GM11168 (cell line): ENCODE results near the gene EVPL.
"Not testable (repeated sequence)": the region's sequence is repeated elsewhere in the genome, so short reads cannot be mapped to it uniquely, and the experiment has no call there.

Source experiments
- in situ Hi-C: fragments of 300-500 bp; cut with MboI; formaldehyde crosslinking; loops from one replicate; pipeline ENCODE4 v1.12.0; 2022; ENCODE audit warnings: low sequenced_read_pairs; ENCODE audit not compliant: unreplicated experiment

EVPL gene

DNA sequence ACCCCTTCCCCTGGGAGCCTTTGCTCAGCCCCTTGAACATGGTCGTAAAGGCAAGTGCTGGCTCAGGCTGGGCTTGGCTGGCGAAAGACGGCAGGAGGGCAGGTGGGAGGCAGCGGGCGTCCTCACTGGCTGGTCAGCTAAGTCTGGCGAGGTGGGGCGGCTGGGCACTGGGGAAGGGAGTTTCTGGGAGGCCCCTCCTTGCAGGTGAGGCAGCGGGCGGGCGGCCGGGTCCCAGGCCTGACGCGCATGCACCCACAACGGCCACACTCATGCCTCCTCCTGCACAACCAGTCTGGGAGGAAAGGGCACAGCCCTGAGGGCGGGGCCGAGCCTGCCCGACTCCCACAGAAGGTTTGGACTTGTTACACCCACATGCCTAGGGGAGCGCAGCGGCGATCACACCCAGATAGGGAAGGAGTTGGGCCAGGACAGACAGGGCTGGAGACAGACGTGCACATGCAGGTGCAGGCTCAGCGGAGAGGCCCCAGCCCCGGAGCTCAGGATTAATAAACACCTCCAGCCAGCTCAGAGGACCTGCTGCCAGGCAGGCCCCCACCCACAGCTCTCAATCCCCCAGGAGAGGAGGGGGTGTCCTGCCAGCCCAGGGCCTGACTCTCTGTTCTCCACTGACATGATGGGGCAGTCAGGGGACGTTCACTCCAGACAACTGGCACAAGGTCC, at the start of gene EVPL:
Gene EVPL (minus strand): TSS at position 148 of the 681 bp plus-strand sequence. CDS start 108 bp downstream, at position 40.
- in situ Hi-C loops: no loop called here

DNA sequence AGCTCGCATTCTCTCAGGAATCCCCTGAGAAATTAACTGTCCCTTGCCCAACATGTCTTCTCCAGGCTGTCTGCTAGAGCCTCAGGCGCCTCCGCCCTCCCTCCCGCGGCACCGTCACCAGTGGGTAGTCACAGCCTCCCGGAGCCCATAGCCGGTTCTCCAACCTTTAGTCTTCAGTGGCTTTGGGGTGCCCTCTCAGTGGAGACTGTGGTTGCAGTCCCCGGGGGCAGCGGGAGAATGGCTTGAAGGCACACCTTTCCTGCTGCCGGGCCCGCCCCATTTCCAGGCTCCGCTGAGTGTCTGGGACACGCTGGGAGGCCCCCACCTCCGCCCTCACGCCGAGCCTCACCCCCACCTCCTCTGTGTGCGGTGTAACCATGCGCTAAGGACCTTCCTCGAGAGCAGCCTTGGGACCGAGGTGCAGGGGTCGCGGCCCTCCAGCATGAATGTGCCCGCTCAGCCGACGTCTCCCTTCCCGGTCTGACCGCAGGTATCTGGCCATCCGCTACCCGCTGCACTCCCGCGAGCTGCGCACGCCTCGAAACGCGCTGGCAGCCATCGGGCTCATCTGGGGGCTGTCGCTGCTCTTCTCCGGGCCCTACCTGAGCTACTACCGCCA, 49.1 kb upstream of the EVPL start:
- in situ Hi-C loops: no loop called here

DNA sequence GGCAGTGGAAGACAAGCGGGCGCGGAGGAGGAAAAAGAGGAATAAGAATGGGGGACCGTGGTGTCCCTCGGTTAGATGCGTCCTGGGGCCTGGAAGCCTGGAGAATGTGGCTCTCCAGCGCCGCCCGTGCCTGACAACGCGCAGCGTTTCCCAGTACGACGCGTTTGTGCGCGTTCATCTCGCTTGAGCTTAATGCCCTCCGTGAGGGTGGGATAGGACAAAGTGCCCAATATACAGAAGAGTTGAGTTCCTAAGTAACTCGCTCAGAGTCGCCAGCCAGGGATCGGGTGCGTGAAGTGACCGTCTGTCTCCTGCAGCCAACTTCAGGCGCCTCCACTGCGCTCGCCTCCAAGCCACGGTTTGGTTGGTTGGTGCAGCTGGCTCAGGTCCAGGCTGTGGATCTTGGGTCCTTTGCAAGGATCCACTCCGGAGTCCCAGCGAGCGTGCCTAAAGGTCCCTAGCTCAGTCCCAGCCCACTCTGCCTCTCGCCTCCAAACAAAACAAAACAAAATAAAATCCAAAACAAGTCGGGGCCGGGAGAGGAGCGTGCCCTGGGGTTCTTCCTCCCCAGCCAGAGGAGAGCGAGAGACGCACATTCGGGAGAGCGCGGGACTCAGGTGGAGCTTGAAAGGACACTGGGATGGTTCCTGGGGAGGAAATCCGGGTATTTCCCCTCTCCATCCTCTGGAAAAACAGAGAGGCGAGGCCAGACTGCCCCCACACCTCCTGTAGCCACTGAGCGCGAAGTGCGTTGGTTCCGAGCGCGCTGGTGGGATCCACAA, 48.4 kb upstream of the EVPL start:
- in situ Hi-C loops: no loop called here

DNA sequence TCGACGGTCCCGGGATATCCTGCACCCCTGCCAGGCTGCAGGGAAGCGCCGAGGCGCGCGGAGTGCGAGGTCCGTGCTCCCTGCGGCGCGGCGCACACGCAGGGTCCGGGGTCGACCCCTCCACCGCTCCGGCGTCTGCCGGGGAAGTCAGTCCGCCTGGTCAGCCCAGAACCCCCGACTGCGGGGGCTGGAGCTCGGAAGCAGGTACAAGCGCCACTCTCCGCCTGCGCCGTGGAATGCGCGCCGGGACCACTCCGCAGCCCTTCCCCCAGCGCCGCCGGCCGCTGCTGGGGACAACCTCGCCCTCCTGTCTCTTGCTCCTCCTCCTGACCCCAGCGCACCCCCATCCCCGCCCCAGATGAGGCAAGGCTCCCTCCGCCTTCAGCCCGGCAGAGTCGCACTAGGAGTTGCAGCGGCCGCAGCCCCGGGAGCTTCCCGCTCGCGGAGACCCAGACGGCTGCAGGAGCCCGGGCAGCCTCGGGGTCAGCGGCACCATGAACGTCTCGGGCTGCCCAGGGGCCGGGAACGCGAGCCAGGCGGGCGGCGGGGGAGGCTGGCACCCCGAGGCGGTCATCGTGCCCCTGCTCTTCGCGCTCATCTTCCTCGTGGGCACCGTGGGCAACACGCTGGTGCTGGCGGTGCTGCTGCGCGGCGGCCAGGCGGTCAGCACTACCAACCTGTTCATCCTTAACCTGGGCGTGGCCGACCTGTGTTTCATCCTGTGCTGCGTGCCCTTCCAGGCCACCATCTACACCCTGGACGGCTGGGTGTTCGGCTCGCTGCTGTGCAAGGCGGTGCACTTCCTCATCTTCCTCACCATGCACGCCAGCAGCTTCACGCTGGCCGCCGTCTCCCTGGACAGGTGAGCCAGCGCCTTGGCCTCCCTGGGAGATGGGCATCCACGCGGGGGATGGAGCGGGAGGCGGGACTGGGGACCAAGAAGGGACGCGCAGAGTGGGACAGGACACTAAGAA, 47.6 kb upstream of the EVPL start, which contains the start of gene GALR2:
Gene GALR2 (plus strand): TSS at position 392 of the 974 bp plus-strand sequence. CDS start 103 bp downstream, at position 495.
- in situ Hi-C loops: no loop called here

DNA sequence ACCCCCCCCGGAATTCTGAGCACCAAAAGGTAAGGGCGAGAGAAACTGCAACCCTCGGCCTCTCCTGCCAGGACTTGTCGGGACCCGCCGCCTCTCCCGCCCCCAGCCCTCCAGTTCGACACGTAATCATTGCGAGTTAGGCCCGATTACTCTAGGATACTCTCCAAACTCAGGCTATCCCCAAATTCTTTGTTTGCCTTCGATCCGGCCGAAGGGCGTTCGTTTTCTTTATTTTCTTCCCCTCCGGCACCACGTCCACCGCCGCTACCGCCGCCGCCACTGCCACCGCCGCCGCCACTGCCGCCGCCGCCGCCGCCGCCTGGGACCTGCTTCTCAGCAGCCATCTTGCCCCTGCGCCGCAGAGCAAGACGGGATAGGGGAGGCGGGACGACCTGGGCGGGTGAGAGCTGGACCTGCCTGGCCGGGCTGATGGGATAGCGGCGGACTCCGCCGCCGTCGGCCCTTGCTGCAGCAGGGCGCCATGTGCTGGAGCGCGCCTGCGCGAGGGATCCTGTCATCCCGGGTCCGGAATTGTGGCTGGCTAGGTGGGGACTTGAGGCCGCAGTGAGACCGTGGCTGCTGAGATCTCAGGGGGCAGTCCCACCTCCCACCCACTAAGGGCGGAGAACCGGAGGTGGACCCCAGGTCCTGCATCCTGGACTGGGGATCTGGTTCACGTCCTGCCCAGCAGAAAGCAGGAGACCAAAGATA, 45.2 kb upstream of the EVPL start, which contains the start of gene SRP68:
Gene SRP68 (minus strand): TSS at position 370 of the 711 bp plus-strand sequence. CDS start 26 bp downstream, at position 344.
- in situ Hi-C loops: no loop called here

DNA sequence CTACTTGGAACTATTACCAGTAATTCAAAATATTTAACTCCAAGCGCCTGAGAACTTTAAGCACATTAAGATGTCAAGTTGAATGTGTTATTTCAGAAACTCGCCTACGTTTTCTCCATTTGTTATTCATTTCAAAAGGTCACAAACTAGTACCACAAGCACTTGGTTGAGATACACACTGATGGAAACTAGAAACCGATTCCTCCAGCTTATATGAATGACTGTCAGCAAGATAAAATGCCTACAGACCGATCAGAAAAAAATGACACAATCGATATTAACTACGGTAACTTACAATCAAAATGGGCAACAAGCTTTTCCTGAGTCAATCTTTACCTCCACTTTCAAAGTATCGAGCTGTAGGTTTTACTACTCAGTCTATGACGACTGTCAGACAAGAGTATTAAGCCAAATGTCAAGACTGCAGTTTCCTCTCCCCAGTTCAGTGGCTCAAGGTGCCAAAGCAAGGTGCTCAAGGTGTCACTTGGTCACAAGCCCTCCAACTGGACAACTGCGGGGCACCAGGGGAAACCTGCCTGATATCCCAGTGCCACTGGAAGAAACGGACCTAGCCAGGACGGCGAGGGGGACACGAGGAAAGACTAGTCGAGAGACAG, 44.5 kb upstream of the EVPL start:
- in situ Hi-C loops: no loop called here

DNA sequence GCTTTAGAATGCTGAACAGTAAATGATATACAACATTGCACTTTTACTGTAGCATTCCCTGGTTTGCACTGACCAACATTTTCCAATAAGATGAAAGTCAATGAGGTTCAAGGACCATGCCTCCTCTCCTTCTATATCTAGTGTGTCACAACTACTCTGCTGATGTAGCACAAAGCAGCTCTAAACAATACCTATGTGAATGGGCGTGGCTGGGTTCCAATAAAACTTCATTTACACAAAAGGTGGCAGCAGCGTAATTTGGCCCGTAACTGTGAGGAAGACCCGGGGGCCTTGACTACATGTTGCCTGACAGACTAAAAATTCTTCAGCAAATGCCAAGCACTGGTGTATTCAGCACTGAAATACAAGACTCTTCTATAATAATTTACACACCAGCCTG, 38.7 kb upstream of the EVPL start:
- in situ Hi-C loops: no loop called here

DNA sequence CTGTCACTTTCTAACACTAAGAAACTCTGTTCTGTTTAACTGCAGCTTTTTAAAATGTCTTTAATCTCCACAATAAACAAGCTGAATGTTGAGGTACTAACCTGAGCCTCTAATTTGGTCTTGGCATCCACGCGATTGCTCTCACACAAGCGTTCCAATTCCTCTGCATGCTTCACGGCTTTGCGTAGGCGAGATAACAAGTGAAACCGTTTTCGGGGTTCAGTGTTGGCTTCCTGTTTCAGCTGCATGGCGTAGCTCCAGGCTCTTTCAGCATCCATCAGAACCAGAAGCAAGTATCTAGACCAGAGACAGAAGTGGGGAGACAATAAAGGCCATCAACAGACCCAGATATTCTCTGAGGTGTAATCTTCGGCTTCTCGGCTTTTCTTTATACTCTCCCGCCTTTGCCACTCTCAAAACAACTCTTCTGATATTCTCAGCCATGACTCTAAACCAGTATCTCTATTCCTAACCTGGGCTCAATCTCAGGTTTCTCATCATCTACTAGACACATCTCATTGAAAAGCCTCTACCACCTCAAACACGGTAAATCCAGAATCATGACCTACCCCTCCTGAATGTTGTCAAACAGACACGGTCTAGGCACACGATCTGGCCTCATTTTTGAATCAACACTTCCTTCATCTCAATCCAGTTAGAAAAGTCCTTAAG, 36.9 kb upstream of the EVPL start:
- in situ Hi-C loops: no loop called here

DNA sequence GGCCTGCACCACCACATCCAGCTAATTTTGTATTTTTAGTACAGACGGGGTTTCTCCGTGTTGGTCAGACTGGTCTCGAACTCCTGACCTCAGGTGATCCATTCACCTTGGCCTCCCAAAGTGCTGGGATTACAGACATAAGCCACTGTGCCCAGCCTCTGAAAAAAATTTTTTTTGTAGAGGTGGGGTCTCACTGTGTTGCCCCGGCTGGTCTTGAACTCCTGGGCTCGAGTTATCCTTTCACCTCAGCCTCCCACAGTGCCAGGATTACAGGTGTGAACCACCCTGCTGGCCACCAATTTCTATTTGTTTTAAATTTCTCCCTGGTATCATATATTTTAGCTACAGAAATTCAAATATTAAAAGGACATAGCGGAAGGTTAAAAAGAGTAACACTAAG, 31.2 kb upstream of the EVPL start:
- in situ Hi-C loops: not testable (repeated sequence)

DNA sequence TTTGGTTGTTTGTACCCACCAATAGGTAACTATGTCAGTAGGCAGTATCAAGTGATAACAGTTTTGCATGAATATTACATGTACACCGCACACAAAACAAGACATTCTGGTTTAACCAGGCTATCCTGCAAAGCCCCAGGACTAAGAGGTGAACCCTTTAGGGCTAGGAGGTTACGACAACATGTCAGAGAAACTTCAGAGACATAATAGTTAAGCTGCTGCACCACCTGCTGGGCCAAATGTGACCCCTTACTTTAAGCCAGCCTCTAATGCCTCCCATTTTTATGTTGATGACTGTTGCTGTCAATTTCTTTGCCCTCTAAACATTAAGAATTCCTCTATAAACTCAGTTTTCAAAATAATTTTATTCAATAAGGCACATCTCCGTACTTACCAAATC, 29.8 kb upstream of the EVPL start:
- in situ Hi-C loops: no loop called here

DNA sequence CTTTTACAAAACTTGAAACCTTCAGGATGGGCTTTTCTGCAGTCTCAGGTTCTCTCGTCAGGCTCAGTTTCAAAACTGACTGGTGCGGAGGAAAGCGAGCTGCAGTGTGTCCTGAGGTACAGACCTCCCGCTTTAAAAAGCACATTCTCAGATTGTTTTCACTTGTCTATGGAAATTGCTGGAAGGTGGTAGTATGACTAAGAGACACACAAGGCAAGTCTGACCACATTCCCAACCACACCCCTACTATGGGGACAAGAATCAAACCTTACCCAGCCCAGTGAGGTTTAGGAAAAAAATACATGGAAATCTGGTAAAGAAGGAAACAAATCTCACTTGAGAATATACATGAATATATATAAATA, 27.0 kb upstream of the EVPL start:
- in situ Hi-C loops: no loop called here

DNA sequence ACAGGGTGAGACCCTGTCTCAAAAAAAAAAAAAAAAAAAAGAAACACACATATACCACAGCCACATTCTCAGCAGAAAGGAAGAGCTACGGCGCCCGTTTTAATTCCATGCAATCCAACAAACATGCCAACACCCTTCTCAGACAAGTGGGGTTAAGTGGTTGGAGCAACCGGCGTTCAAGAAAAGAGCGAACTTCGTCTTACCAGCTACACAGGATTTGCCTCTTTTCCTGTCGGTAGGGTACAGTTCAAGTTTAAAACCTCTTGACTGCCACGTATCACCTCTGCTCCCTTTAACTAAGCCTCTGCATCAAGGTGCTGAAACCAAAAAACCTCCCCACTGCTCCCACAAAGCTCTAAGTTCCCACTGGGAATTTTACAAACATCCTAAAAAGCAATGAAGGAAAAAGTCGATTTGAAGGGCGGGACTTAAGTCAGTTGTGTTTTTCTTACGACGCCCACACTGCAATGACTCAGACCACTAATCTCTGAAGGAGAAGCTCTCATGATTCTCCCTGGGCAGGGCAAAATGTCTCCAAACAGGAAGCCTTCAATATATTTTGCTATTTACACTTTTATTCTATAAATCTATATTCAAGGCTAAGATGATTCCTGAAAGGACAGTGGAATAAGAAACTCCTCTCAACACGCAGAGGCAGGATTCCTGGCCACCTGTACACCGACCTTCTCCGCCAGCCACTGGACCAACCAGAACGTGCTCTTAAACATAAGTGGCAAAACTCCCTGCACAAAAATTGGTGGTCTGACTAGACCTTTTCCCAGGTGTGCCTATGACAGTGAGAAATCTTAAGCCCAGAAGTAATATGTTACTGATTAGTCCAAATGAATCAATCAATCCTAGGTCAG, 26.4 kb upstream of the EVPL start:
- in situ Hi-C loops: no loop called here

DNA sequence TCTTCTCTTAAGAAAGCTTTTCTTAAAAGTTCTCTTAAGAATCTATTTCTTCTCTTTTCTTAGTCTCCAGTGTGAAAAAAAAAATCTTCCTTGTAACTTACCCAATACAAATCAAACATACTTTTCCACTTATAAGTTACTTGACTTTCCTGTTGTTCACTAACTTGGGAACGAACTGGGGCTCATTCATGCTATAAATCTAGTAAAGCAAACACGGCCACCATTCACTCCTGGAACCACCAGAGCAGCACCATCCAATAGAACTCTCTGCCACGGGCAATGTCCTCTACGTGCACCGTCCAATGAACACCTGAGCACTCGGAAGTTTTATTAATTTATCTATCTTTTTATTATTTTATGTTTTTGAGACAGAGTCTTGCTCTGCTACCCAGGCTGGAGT, 24.5 kb upstream of the EVPL start:
- in situ Hi-C loops: no loop called here

DNA sequence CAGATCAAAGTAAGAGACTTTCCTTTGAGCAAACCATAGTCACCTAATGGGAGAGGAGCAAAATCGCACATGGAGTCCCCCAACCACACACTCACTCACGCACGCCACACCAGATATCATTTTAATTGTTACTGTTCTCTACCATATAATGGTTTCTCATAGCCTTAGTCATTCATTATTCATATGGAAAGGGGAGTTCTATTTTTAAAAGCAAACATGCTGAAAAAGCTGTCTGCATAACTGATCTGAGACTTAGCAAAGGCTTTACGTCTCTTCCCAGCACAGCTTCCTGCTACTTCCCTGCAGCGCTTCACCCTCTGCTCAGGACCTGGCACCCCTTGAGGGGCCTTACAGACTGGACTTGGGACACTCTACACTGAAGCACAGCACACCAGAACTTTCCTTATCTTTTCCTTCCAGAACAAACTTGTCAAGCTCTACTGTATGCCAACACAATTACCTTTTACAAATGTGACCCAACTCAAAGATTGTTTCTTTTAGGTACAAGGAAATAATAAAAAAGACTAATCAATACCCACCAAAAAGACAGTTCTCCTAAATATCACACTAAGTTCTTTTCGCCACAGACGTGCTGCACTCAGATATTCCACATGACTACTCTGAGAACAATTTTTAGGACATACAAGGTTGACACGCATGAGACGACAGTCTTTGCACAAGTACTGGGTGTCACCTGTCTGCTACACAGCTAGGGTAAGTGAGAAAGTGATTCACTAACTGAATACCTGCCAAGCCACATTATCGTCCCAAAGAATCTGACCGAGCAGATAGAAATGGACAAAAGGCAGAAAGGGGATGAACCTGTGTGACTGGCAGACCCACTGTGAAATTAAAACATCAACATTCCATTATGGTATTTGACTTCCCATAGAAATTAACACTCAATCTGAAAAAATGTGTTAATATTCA, 23.7 kb upstream of the EVPL start:
- in situ Hi-C loops: no loop called here

DNA sequence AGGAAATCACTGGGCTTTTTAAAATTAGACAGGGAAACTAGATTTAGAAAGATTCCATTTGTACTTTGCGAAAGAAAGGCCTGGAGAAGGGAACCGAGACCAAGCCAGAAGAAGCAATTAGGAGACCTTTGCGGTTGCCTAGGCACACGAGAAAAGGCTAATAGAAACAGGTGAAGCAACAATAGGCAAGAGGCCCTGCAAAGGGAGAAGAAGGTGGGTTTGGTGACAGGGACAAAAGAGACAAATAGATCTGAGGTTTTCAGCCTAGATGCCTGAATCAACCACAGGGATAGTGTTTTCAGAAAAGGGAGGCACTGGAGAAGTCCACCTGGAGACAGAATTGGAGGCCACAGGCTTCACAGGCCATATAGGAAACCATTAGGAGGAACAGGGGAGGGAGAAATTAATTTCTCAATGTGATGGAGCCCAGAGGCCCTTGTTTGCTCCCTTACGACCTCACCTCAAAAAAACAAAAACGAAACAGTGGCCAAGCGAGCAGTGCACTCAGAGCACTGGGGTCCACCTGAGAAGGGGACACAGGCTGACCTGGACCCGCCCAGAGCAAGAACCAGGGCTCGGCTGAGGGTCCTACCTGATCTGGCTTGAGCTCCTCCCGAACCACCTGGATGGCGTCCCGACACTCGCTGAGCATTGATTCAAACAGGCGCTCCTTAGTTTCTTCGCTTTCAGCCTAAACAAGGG, 22.9 kb upstream of the EVPL start:
- in situ Hi-C loops: no loop called here

DNA sequence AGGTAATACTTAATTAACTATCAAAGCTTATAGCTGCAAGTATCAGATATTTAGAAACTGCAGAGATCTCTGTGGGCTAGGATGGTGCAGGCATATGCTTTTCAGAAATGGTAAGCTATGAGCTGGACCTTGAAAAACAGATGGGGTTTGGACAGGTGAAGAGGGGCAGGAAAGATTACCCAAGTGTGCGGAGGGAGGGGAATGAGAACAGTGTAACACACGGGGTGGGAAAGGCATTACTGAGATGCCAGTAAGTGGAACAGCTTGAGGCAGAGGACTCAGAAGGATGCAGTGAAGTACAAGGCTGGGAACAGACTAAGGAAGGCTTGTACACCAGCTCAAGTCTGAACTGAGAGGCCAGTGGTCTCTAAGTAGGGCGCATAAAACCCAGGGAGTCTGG, 22.1 kb upstream of the EVPL start:
- in situ Hi-C loops: no loop called here
